ENCODE results near the gene RNU6-1.

GRCh38 chr15:67803299-67803698, 36.5 kb downstream of the RNU6-1 start:
- no peak for TF ChIP-seq CTCF (IDR thresholded peaks at IDR 0.05; ENCODE audit: insufficient read depth, low read length)
- no peak for TF ChIP-seq GABPA (IDR thresholded peaks at IDR 0.05; ENCODE audit: low read depth)
- TF ChIP-seq REST (IDR thresholded peaks at IDR 0.05; ENCODE audit: insufficient replicate concordance, low read depth) = no peak
- no peak for TF ChIP-seq POLR2AphosphoS5 (IDR thresholded peaks at IDR 0.05; ENCODE audit: low read depth)
- TF ChIP-seq SPI1 (IDR thresholded peaks at IDR 0.05; ENCODE audit: borderline replicate concordance, low read depth) = no peak
